K562 (cell line): Measurements from ENCODE around the gene MCAT. TPM values are rescaled to one million over a fixed set of nuclear protein-coding genes. Genes with fewer than 3 reads are reported as not detected.

Source experiments
- ATAC-seq: fragments of 200-7000 bp; cut with Tn5 transposase; 3 replicates; pipeline ENCODE4 v1.9.1; 2020; ENCODE audit warnings: moderate library complexity
- BruUV-seq: library from RNA; stranded (reverse); fragments of 400-500 nt; replicated peaks from 2 replicates; lab custom pipeline; 2021; lab: Mats Ljungman, UMichigan
- CTCF ChIA-PET: fragments of 300-600 bp; formaldehyde crosslinking; extraction: SDS; loops from one replicate; lab custom pipeline; 2021; ENCODE audit warnings: low intra/inter-chr PET ratio; lab: Yijun Ruan, JAX
- POLR2A ChIA-PET: fragments of 300-600, 350-650 bp; sonication (Branson Sonifier 250); formaldehyde crosslinking; extraction: SDS; loops from one replicate; lab custom pipeline; 2021; ENCODE audit warnings: antibody characterized with exemption, inconsistent platforms; lab: Yijun Ruan, JAX
- DNase-seq, 4 experiments: peaks; one replicate each; pipeline versions ENCODE4 v3.0.0 to v3.0.0-alpha.2; 2011 to 2018; ENCODE audit warnings: low spot score in 3 of 4, mixed read lengths in 3 of 4; ENCODE audit errors: extremely low read depth in 1 of 4
- FAIRE-seq: peaks from 2 replicates; lab custom pipeline; 2011; peaks lifted over from hg19 to GRCh38; lab: Jason Lieb, UNC
- H2AFZ ChIP-seq: 2 replicates; pipeline ENCODE4 v1.6.0; 2011; ENCODE audit warnings: low read depth, low read length, control low read depth, inconsistent platforms
- H3K27ac ChIP-seq: fragments of 200-600 bp; 3 replicates; pipeline ENCODE4 v1.8.0; 2011; ENCODE audit warnings: low read depth, mild to moderate bottlenecking, control low read depth, inconsistent platforms, low read length, moderate library complexity, mixed read lengths; ENCODE audit errors: extremely low read depth
- H3K27me3 ChIP-seq, 2 experiments: fragments of 300-600 bp in 1 of 2; 2 replicates in 1 of 2; 3 replicates in 1 of 2; pipeline versions ENCODE4 v1.6.0 to v1.8.0; 2011; ENCODE audit warnings: inconsistent platforms in 2 of 2, low read length in 2 of 2, mild to moderate bottlenecking in 1 of 2, mixed read lengths in 1 of 2, moderate library complexity in 1 of 2; ENCODE audit not compliant: control insufficient read depth in 2 of 2, insufficient read depth in 2 of 2
- H3K36me3 ChIP-seq: fragments of 300-600 bp; 3 replicates; pipeline ENCODE4 v1.8.0; 2011; ENCODE audit warnings: mild to moderate bottlenecking, low read length, inconsistent platforms; ENCODE audit not compliant: control insufficient read depth, insufficient read depth
- H3K4me1 ChIP-seq, 2 experiments: fragments of 200-600 bp in 1 of 2; replicated peaks in 1 of 2; 2 replicates in 1 of 2; 3 replicates in 1 of 2; pipeline versions ENCODE4 v1.5.1 to v1.8.0; 2011; ENCODE audit warnings: inconsistent platforms in 2 of 2, low read length in 2 of 2, mild to moderate bottlenecking in 1 of 2, mixed read lengths in 1 of 2, moderate library complexity in 1 of 2; ENCODE audit not compliant: control insufficient read depth in 2 of 2, insufficient read depth in 2 of 2
- H3K4me2 ChIP-seq: 2 replicates; pipeline ENCODE4 v1.6.1; 2011; ENCODE audit warnings: low read length, control low read depth, inconsistent platforms, mixed read lengths; ENCODE audit not compliant: insufficient read depth
- H3K4me3 ChIP-seq: fragments of 200-600 bp; sonication (generic), shearing (Covaris generic); 2 replicates; pipeline ENCODE4 v1.5.1; 2016; ENCODE audit warnings: control low read depth, inconsistent platforms
- H3K79me2 ChIP-seq: fragments of 200-600 bp; 3 replicates; pipeline ENCODE4 v1.8.0; 2011; ENCODE audit warnings: low read length, inconsistent platforms; ENCODE audit not compliant: control insufficient read depth, insufficient read depth
- H3K9ac ChIP-seq, 2 experiments: 2 replicates each; pipeline versions ENCODE4 v1.6.0 to v1.6.1; 2011; ENCODE audit warnings: low read depth in 2 of 2, low read length in 2 of 2, control low read depth in 1 of 2, inconsistent platforms in 1 of 2, mild to moderate bottlenecking in 1 of 2, mixed read lengths in 1 of 2; ENCODE audit not compliant: insufficient read depth in 1 of 2
- H3K9me1 ChIP-seq: one replicate; pipeline ENCODE4 v1.6.0; 2011; ENCODE audit warnings: inconsistent platforms, mild to moderate bottlenecking, low read length, moderate library complexity; ENCODE audit not compliant: control insufficient read depth, insufficient read depth
- H3K9me3 ChIP-seq: replicated peaks from 2 replicates; pipeline ENCODE4 v1.5.1; 2011; ENCODE audit warnings: low read depth, low read length, inconsistent platforms; ENCODE audit not compliant: control insufficient read depth, insufficient read depth
- H4K20me1 ChIP-seq: replicated peaks from 2 replicates; pipeline ENCODE4 v1.6.1; 2011; ENCODE audit warnings: low read length, inconsistent platforms, mixed read lengths; ENCODE audit not compliant: control insufficient read depth, insufficient read depth
- BCOR ChIP-seq: fragments of 450-650 bp; IDR thresholded peaks from 2 replicates; pipeline ENCODE4 v1.6.1; 2016
- CCAR2 ChIP-seq: fragments of 200-400 bp; formaldehyde crosslinking; IDR thresholded peaks from 2 replicates; pipeline ENCODE4 v1.6.1; 2017; ENCODE audit warnings: mild to moderate bottlenecking, low read depth, low read length
- EHMT2 ChIP-seq: fragments of 450-650 bp; IDR thresholded peaks from 2 replicates; pipeline ENCODE4 v1.6.1; 2018; ENCODE audit warnings: antibody characterized with exemption
- EZH2 ChIP-seq: IDR thresholded peaks from 2 replicates; pipeline ENCODE4 v1.6.1; 2012; ENCODE audit warnings: low read depth, mild to moderate bottlenecking, inconsistent platforms, low read length, borderline replicate concordance
- FOXK2 ChIP-seq, 2 experiments: fragments of 450-650 bp; IDR thresholded peaks in 1 of 2; conservative IDR thresholded peaks in 1 of 2; 2 replicates each; pipeline ENCODE4 v1.6.1; 2016; ENCODE audit warnings: low read depth in 2 of 2, mild to moderate bottlenecking in 1 of 2
- NR2C1 ChIP-seq, 2 experiments: fragments of 450-650 bp; IDR thresholded peaks; 2 replicates each; pipeline ENCODE4 v1.6.1; 2017; ENCODE audit warnings: mild to moderate bottlenecking in 2 of 2, antibody characterized with exemption in 1 of 2, inconsistent platforms in 1 of 2, missing compliant biosample characterization in 1 of 2, missing genetic modification characterization in 1 of 2
- PHF20 ChIP-seq: fragments of 450-650 bp; IDR thresholded peaks from 2 replicates; pipeline ENCODE4 v1.6.1; 2018; ENCODE audit not compliant: partially characterized antibody
- SAP30 ChIP-seq: fragments of 200-600 bp; sonication (generic); IDR thresholded peaks from 2 replicates; pipeline ENCODE4 v1.6.1; 2012; ENCODE audit warnings: borderline replicate concordance, low read depth, mild to moderate bottlenecking, moderate library complexity, low read length, control low read depth, inconsistent platforms; ENCODE audit not compliant: insufficient read depth, poor library complexity, severe bottlenecking
- SETDB1 ChIP-seq: IDR thresholded peaks from one replicate; pipeline ENCODE4 v1.6.1; 2012; ENCODE audit warnings: low read length, control low read depth, inconsistent platforms
- SIRT6 ChIP-seq: IDR thresholded peaks from one replicate; pipeline ENCODE4 v1.6.1; 2012; ENCODE audit warnings: low read depth, mild to moderate bottlenecking, control low read depth, inconsistent platforms, low read length, moderate library complexity
- TAF9B ChIP-seq: fragments of 450-650 bp; IDR thresholded peaks from 2 replicates; pipeline ENCODE4 v1.6.1; 2018; ENCODE audit warnings: mild to moderate bottlenecking; ENCODE audit not compliant: partially characterized antibody
- ZNF384 ChIP-seq: IDR thresholded peaks from 2 replicates; pipeline ENCODE4 v1.6.1; 2012; ENCODE audit warnings: low read depth, low read length, improper control_type of control experiment
- WGBS: fragments of 100-300 bp; shearing (Covaris generic); methylation state at CpG from one replicate; pipeline ENCODE4 v1.1.6; 2016; ENCODE audit warnings: low coverage, mixed read lengths; ENCODE audit not compliant: insufficient coverage; ENCODE audit errors: missing lambda C conversion rate; 5-methylcytosine and 5-hydroxymethylcytosine counted together
- in situ Hi-C: fragments of 300-500 bp; cut with MboI; formaldehyde crosslinking; loops from 4 replicates; pipeline ENCODE4 v1.15.0; 2018; ENCODE audit warnings: inconsistent platforms, mixed read lengths
- intact Hi-C: fragments of 100-400 bp; cut with micrococcal nuclease; formaldehyde crosslinking; loops from 2 replicates; pipeline ENCODE4 v1.14.2; 2022
- polyA plus RNA-seq, 8 experiments: library from polyadenylated mRNA; depleted of rRNA in 4 of 8; stranded (reverse) in 5 of 8; unstranded in 3 of 8; fragments of >200 nt; fragmentation: Nextera tagmentation in 2 of 8; fragmentation: Illumina TruSeq in 1 of 8; extraction: Ambion mirVana in 2 of 8; extraction: Trizol in 1 of 8; gene quantifications; 2 replicates each; pipeline versions ENCODE4 v1.2.1 to v1.2.3, GENCODE V29; 2011 to 2014; ENCODE audit warnings: inconsistent platforms in 1 of 8, missing spikeins in 1 of 8
- total RNA-seq, 7 experiments: library from RNA; depleted of rRNA in 6 of 7; stranded (reverse); fragments of >200 nt in 6 of 7; fragmentation: Illumina TruSeq in 2 of 7; extraction: Trizol in 2 of 7; gene quantifications; 2 replicates each; pipeline versions ENCODE4 v1.2.1 to v1.2.3, GENCODE V29; 2011 to 2021; ENCODE audit warnings: low replicate concordance in 1 of 7
- TF ChIP-seq, protein P1 (sequence below): sonication (generic); formaldehyde crosslinking; IDR thresholded peaks from 2 replicates; pipeline ENCODE4 v1.8.1; 2022; ENCODE audit warnings: missing genetic modification reagents
- TF ChIP-seq, protein P2 (sequence below): IDR thresholded peaks from 2 replicates; pipeline ENCODE4 v1.6.1; 2012; ENCODE audit warnings: low read depth, low read length, improper control_type of control experiment, borderline replicate concordance
- TF ChIP-seq, protein P3 (sequence below), 2 experiments: fragments of 450-650 bp; IDR thresholded peaks; 2 replicates each; pipeline ENCODE4 v1.6.1; 2018; ENCODE audit warnings: mild to moderate bottlenecking in 2 of 2, low read depth in 1 of 2; ENCODE audit not compliant: partially characterized antibody in 2 of 2

MCAT gene
- total and polyA plus RNA-seq, 9 of the 15 experiments (the other 6 are each of a cell fraction or from before 2014, with no cell fraction given) = 3.3 to 27.8 (median 13.9) TPM

GRCh38 chr22:43094551-43094950, 48.6 kb downstream of the MCAT start:
- Histone ChIP-seq H2AFZ (no peak overlapping the region), H3K36me3 (no peaks in the 10 kb centered on the region), H3K27ac (no peak overlapping the region), H3K4me3 (no peak overlapping the region), H3K4me1 (peaks cover 0 to 4% of the 10 kb centered on the region in 2 experiments; a peak in 4 of 5 replicates), H3K4me2 (no peak overlapping the region), H3K9me3 (no peaks in the 10 kb centered on the region), H4K20me1 (no peaks in the 10 kb centered on the region), H3K79me2 (no peaks in the 10 kb centered on the region), H3K9me1 (no peaks in the 10 kb centered on the region), H3K27me3 (no peaks in the 10 kb centered on the region), H3K9ac (no peak overlapping the region)
- FAIRE-seq = no peak
- intact Hi-C loops (no loop called here), in situ Hi-C loops (no loop called here)
- CTCF ChIA-PET = no interaction called here
- POLR2A ChIA-PET = interaction anchor here (0.6 kb wide), 1 partner anchor 53 kb away, joined by 3 read pairs; no protein-coding TSS in a partner anchor
- ATAC-seq = no peak
- 23% methylated on average over 3 of the region's 4 CpGs for WGBS
- no peak for DNase-seq
- BruUV-seq = no TSS peak
- TF ChIP-seq FOXK2 (conservative IDR thresholded peaks at IDR 0.05 in 1 of 2, IDR thresholded peaks at IDR 0.05 in 1 of 2; ENCODE audit: low read depth in 2 of 2) = no peak
- TF ChIP-seq, protein P1, sequence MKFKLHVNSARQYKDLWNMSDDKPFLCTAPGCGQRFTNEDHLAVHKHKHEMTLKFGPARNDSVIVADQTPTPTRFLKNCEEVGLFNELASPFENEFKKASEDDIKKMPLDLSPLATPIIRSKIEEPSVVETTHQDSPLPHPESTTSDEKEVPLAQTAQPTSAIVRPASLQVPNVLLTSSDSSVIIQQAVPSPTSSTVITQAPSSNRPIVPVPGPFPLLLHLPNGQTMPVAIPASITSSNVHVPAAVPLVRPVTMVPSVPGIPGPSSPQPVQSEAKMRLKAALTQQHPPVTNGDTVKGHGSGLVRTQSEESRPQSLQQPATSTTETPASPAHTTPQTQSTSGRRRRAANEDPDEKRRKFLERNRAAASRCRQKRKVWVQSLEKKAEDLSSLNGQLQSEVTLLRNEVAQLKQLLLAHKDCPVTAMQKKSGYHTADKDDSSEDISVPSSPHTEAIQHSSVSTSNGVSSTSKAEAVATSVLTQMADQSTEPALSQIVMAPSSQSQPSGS (CRISPR knock-in tag) = no peak
- no peak for TF ChIP-seq SAP30
- no peak for TF ChIP-seq ZNF384
- TF ChIP-seq PHF20 = no peak
- TF ChIP-seq SIRT6 = no peak
- no peak for TF ChIP-seq BCOR
- TF ChIP-seq, protein P2, sequence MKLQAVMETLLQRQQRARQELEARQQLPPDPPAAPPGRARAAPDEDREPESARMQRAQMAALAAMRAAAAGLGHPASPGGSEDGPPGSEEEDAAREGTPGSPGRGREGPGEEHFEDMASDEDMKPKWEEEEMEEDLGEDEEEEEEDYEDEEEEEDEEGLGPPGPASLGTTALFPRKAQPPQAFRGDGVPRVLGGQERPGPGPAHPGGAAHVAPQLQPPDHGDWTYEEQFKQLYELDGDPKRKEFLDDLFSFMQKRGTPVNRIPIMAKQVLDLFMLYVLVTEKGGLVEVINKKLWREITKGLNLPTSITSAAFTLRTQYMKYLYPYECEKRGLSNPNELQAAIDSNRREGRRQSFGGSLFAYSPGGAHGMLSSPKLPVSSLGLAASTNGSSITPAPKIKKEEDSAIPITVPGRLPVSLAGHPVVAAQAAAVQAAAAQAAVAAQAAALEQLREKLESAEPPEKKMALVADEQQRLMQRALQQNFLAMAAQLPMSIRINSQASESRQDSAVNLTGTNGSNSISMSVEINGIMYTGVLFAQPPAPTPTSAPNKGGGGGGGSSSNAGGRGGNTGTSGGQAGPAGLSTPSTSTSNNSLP = no peak
- no peak for TF ChIP-seq TAF9B
- TF ChIP-seq NR2C1 (IDR thresholded peaks at IDR 0.05) = no peak
- TF ChIP-seq NR2C1 (tag; IDR thresholded peaks at IDR 0.05) = no peak
- TF ChIP-seq CCAR2 = no peak
- TF ChIP-seq EHMT2 = no peak
- no peak for TF ChIP-seq EZH2
- TF ChIP-seq, protein P3, sequence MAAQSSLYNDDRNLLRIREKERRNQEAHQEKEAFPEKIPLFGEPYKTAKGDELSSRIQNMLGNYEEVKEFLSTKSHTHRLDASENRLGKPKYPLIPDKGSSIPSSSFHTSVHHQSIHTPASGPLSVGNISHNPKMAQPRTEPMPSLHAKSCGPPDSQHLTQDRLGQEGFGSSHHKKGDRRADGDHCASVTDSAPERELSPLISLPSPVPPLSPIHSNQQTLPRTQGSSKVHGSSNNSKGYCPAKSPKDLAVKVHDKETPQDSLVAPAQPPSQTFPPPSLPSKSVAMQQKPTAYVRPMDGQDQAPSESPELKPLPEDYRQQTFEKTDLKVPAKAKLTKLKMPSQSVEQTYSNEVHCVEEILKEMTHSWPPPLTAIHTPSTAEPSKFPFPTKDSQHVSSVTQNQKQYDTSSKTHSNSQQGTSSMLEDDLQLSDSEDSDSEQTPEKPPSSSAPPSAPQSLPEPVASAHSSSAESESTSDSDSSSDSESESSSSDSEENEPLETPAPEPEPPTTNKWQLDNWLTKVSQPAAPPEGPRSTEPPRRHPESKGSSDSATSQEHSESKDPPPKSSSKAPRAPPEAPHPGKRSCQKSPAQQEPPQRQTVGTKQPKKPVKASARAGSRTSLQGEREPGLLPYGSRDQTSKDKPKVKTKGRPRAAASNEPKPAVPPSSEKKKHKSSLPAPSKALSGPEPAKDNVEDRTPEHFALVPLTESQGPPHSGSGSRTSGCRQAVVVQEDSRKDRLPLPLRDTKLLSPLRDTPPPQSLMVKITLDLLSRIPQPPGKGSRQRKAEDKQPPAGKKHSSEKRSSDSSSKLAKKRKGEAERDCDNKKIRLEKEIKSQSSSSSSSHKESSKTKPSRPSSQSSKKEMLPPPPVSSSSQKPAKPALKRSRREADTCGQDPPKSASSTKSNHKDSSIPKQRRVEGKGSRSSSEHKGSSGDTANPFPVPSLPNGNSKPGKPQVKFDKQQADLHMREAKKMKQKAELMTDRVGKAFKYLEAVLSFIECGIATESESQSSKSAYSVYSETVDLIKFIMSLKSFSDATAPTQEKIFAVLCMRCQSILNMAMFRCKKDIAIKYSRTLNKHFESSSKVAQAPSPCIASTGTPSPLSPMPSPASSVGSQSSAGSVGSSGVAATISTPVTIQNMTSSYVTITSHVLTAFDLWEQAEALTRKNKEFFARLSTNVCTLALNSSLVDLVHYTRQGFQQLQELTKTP (IDR thresholded peaks at IDR 0.05; ENCODE audit: low read depth in 1 of 2, partially characterized antibody in 2 of 2) = no peak
- no peak for TF ChIP-seq SETDB1
